ENCODE measurements around the gene RAB3GAP2.
"Not testable (repeated sequence)": the region's sequence is repeated elsewhere in the genome, so short reads cannot be mapped to it uniquely, and the experiment has no call there.

The RAB3GAP2 gene

GRCh38 chr1:220233927-220234326 is 38.3 kb downstream of the RAB3GAP2 start:
- no peak for DNase-seq

- no peak for DNase-seq
Measured at GRCh38 chr1:220229771-220230170, 42.5 kb downstream of the RAB3GAP2 start.

GRCh38 chr1:220227393-220227792 is 44.9 kb downstream of the RAB3GAP2 start:
- DNase-seq, result no peak

DNA sequence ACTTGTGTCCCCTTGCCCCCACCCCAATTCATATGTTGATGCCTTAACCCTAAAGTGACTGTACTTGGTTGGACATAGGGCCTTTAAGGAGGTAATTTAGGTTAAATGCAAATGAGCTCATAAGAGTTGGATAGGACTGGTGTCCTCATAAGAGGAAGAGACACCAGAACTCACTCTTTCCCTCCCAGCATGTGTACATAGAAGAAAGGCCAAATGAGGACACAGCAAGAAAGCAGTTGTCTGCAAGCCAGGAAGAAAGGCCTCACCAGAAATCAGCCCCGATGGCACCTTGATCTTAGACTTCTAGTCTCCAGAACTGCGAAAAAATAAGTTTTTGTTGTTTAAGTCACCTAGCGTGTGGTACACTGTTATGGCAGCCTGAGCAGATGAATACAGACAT is 45.5 kb downstream of the RAB3GAP2 start:
- no peak for DNase-seq

DNA sequence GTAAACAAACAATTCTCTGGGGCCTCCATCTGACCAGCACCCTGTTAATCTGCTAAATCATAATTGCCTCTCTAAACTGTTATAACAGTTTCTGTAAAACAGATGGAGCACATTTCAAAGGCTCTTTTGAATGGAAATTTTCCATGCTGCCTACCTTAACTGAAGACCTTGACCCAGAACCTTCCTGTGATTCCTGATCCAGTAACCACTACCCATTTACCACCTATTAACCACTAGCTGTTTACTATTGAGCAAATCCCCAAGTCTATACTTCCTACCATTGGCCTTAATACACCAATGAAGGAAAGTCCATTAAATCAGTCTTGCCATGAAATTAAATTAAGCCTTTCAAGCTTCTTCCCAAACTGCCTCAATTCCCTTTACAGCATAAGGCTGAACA is 46.3 kb downstream of the RAB3GAP2 start:
- DNase-seq, result no peak

DNA sequence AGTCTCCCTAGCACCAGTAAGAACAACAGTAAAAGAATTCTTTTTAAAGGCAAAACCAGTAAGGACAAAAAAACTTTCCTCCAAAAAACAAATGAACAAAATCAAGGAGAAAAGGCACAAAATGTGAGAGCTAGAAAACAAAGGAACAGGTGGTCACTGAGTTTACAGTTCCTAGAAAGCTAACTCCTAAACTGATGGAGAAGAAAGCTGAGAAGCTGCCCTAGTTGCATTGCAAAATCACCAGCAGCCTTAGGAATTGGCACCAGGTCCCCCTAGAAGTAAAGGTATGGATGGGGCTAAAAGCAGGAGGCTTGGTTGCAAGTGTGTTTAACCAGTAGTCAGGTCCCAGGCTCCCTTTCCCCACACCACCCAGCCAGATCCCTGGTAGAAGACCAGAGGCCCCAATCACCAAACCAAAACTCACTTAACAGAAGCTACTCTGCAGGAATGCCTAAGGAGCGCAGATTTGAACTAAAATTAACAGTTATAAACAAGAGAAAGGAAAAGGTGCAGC is 47.6 kb downstream of the RAB3GAP2 start:
- DNase-seq, result no peak

GRCh38 chr1:220224033-220224432 is 48.2 kb downstream of the RAB3GAP2 start:
- DNase-seq, result no peak

- no peak for DNase-seq
Measured at GRCh38 chr1:220222939-220223338, 49.3 kb downstream of the RAB3GAP2 start.

DNA sequence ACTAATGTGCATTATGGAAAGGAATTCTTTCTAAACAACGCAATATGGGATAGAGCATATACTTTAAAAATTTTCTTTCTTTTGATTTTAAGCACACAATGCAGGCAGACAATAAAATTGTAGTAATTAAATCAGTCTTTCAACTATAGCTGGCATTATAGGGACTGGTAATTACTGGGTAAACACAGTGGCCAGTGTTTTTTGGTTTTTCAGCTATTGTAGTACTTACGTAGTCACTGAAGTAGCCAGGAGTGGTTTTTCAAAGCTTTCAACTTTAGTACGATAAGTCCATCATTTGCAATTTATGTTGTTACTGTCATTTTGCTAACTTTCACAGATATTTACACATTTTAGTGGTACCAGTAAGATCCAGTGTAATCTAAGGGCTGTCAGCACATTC is 50.6 kb downstream of the RAB3GAP2 start:
- no peak for DNase-seq

GRCh38 chr1:220221269-220221668 is 51.0 kb downstream of the RAB3GAP2 start:
- DNase-seq, result no peak

- not testable (repeated sequence) for DNase-seq
Measured at GRCh38 chr1:220220699-220221040, 51.6 kb downstream of the RAB3GAP2 start.

- DNase-seq, result no peak
Measured at GRCh38 chr1:220219865-220220698, 52.2 kb downstream of the RAB3GAP2 start.

DNA sequence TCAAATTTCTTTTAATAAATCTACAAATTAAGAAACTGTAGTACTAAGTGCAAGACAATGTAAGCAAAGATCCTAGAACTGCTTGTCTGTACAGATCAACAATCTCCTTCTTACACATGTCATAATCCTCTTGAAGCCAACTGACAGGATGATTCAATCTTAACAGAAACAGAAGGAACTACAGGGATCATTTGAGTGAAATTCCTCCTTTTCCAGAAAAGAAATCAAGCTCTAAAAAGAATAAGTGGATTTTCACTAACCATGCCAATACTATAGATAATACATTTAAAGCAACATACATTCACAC is 53.2 kb downstream of the RAB3GAP2 start:
- DNase-seq, result no peak

DNA sequence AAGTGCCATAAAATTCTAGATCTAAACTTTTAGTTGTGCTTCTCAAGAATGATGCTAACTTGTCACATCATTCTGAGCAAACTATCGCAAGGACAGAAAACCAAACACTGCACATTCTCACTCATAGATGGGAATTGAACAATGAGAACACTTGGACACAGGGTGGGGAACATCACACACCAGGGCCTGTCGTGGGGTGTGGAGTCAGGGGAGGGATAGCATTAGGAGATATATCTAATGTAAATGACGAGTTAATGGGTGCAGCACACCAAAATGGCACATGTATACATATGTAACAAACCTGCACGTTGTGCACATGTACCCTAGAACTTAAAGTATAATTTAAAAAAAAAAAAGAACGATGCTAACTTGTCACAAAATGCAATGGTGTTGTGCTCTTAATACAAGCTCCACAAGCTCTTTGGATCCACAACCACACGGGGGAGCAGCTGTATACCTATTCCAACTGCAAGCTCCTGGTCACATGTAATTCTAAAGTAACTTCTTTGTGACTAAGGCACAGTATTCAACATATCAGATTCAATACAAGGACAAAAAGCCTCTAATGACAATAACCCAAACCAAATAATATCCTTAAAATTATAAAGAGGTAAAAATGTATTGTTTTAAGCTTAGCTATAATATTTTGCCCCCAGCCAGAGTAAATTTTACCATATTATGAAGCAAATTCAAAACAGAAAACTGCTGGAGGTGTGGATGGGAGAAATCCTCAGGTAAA is 53.7 kb downstream of the RAB3GAP2 start:
- DNase-seq, result peak; percentile 46

- DNase-seq, result no peak
Measured at GRCh38 chr1:220217383-220217988, 54.8 kb downstream of the RAB3GAP2 start.

GRCh38 chr1:220213382-220213983 is 58.8 kb downstream of the RAB3GAP2 start:
- no peak for DNase-seq

- no peak for DNase-seq
Measured at GRCh38 chr1:220207411-220207810, 64.8 kb downstream of the RAB3GAP2 start.

- DNase-seq, result not testable (repeated sequence)
Measured at GRCh38 chr1:220204758-220205157, 67.5 kb downstream of the RAB3GAP2 start.

- no peak for DNase-seq
Measured at GRCh38 chr1:220203816-220204215, 68.4 kb downstream of the RAB3GAP2 start.

- no peak for DNase-seq
Measured at GRCh38 chr1:220198186-220199005, 73.9 kb downstream of the RAB3GAP2 start.

DNA sequence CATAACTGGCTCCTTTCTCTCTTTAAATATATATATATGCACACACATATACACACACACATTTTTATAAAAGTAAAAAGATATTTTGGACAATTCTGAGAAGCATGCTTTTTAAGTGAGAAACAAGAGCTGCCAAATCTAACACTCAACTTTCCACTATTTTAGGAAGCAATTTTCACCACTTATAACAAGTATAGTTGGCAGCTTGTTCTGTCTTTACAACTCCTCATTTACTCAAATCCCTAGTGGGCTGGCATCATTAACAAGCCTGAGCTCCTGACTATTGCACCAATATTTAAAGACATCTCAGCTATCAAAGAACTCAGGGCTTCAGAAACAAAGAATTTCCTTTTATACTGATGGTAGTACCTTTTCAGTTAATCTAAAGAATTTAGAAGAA is 76.6 kb downstream of the RAB3GAP2 start:
- no peak for DNase-seq

DNA sequence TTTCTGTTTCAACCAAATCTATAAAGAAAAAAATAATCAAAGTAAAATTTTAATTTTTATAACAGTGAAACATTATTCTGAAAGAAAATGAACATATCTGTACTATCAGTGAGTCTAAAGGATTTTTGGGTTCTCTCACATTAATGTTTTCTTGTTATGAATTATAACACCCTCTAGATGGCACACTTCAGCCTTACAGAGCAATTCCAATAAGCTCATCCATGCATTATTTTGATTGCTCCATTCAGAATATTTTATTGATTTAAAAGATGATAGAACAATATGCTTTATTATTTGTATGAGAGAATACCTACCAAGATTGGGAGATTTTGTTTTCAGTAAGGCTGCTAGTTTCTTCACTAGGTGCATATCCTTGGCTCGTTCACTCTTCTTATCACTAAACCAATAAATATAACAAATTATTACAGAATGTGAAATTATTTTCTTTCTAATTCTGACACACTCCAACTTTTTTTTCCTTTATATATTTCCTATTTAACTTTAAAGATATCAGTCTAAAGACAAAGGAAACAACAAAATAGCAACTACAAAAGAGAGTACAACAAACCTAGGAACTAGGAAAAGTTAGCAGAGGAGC is 82.4 kb downstream of the RAB3GAP2 start:
- no peak for DNase-seq

All from stimulated activated CD4-positive, alpha-beta T cell treated with anti-CD3 and anti-CD28 coated beads, Interleukin-15, amount 100 ng/mL, for 24 hours (primary cell).